SK-N-MC (cell line): ENCODE data around the gene ANAPC15.

Experiments used
- DNase-seq: peaks from one replicate; pipeline ENCODE4 v3.0.0-alpha.2; 2011; ENCODE audit warnings: low read depth, low spot score
- H3K27ac ChIP-seq: fragments of 200-600 bp; sonication (generic); 2 replicates; pipeline ENCODE4 v1.5.1; 2016; ENCODE audit warnings: mixed run types
- H3K36me3 ChIP-seq: fragments of 200-600 bp; sonication (generic); 2 replicates; pipeline ENCODE4 v1.6.1; 2017; ENCODE audit warnings: antibody characterized with exemption, low read length, mixed read lengths; ENCODE audit not compliant: insufficient read depth
- H3K4me3 ChIP-seq: fragments of 200-600 bp; sonication (generic); 2 replicates; pipeline ENCODE4 v1.5.1; 2016
- H3K9ac ChIP-seq: fragments of 200-600 bp; sonication (generic); 2 replicates; pipeline ENCODE4 v1.8.0; 2017; ENCODE audit warnings: mixed run types, mixed read lengths; ENCODE audit not compliant: insufficient read length
- H3K9me3 ChIP-seq: fragments of 200-600 bp; sonication (generic); 2 replicates; pipeline ENCODE4 v1.6.1; 2017; ENCODE audit warnings: low read depth, mild to moderate bottlenecking, antibody characterized with exemption, low read length, moderate library complexity, mixed read lengths
- EZH2 ChIP-seq: fragments of 200-600 bp; sonication (generic); IDR thresholded peaks from one replicate; pipeline ENCODE4 v1.6.1; 2017; ENCODE audit warnings: antibody characterized with exemption
- FOXP2 ChIP-seq: optimal IDR thresholded peaks from 2 replicates; pipeline ENCODE3; 2011; ENCODE audit warnings: mild to moderate bottlenecking, moderate library complexity; ENCODE audit not compliant: insufficient read depth; ENCODE audit errors: extremely low read length, control extremely low read depth
- POLR2AphosphoS5 ChIP-seq: IDR thresholded peaks from 2 replicates; pipeline ENCODE4 v1.6.1; 2012; ENCODE audit warnings: mild to moderate bottlenecking, low read depth, low read length, borderline replicate concordance

The ANAPC15 gene

DNA sequence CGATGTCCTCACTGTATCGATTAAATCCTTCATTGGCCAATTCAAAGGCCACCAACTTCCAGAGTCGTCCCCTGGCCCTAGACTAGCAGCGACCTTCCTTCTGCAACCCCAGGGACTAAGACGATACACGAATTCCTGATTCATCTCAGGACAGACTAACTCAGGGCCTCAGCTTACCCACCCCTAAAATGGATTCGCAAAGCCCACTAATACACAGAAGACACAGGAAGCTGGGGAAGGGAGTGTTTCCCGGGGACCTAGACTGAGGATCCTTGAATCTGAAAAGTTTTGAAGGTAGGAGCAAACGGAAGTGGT lies 9.9 kb downstream of the ANAPC15 start:
- DNase-seq, result no peak
- TF ChIP-seq FOXP2 (no peak), POLR2AphosphoS5 (no peak), EZH2 (no peak)
- H3K27ac ChIP-seq, result peak overlapping the region; percentile 88
- peaks cover 36% of the 10 kb centered on the region for H3K36me3 ChIP-seq
- H3K4me3 ChIP-seq, result peak overlapping the region; percentile 97
- H3K9me3 ChIP-seq, result no peaks in the 10 kb centered on the region
- peak overlapping the region; percentile 99 for H3K9ac ChIP-seq

DNA sequence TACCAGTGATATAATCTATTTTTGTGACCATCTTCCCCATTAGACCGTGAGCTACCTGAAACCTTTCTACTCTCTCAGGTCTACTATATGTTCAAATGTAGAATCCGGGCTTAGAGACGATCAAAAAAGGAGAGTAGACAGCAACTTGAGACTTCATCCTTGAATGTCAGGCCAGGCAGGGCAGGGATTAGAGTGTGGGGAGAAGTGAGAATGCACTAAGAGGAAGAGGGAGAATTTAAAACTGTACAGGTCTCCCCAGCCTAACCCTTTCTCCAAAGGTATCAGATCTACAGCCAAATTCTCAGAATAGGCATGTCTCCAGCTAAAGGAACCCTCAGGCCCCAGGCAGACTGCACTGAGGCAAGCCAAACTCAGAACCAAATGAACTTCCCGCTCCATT lies 10.3 kb downstream of the ANAPC15 start:
- H3K9ac ChIP-seq, result peak overlapping the region; percentile 99
- peak overlapping the region; percentile 97 for H3K4me3 ChIP-seq
- H3K36me3 ChIP-seq, result peaks cover 40% of the 10 kb centered on the region
- H3K27ac ChIP-seq, result peak overlapping the region; percentile 88
- no peak for DNase-seq
- TF ChIP-seq FOXP2 (no peak), POLR2AphosphoS5 (no peak), EZH2 (no peak)
- no peaks in the 10 kb centered on the region for H3K9me3 ChIP-seq

DNA sequence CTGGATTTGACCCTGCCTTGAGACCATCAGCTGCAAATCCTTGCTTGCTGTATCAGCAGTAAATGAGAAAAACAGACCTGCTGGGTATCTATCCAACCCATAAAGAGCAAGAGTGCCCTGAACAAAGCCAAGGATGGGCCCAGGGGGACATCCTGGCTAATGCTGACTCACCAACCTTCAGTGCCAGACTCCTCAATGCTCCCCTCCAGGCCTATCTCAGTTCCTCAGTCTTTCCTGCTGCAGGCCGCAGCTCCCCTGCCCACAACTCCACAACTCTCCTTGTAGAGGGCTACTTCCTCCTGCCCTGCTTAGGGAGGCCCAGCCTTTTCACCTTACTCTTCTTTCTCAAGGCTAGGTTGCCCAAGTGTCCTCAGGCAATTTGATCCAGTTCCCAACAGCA lies 12.0 kb downstream of the ANAPC15 start:
- Histone ChIP-seq H3K4me3 (no peak overlapping the region), H3K36me3 (peaks cover 43% of the 10 kb centered on the region), H3K9ac (no peak overlapping the region), H3K27ac (no peak overlapping the region), H3K9me3 (no peaks in the 10 kb centered on the region)
- no peak for DNase-seq
- TF ChIP-seq EZH2 (no peak), FOXP2 (no peak), POLR2AphosphoS5 (no peak)

DNA sequence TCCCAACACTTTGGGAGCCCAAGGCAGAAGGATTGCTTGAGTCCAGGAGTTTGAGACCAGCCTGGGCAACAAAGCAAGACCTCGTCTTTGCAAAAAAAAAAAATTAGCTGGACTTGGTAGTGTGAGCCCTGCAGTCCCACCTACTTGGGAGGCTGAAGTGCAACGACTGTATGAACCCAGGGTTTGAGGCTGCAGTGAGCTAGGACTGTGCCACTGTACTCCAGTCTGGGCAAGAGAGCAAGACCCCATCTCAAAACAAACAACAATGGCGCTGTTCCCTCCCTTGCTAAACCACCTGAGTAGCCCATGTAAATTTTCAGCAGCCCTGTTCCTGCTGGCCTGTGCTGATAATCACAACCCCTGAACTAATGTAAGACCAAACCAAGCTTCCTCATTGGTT lies 12.5 kb downstream of the ANAPC15 start:
- Histone ChIP-seq H3K27ac (no peak overlapping the region), H3K4me3 (no peak overlapping the region), H3K36me3 (peaks cover 46% of the 10 kb centered on the region), H3K9ac (no peak overlapping the region), H3K9me3 (no peaks in the 10 kb centered on the region)
- no peak for DNase-seq
- TF ChIP-seq POLR2AphosphoS5 (no peak), FOXP2 (no peak), EZH2 (no peak)

DNA sequence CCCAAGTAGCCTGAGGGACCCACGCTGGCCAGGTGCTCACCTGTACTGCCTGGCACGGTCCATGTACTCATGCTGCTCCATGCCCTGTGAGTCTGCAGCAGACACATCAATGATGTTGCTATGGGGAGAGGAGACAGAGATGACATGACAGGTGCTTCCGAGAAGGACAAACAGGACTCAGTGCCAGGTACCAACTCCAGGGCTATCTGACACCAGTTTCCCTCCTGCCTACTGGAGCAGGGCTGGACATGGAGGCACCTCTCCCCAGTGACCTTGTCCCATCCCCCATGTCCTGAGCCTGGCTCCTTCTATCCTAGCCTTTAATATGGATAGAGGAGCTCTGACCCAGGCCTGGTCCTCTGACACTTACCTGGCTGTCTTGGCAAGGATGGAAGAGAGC lies 13.8 kb downstream of the ANAPC15 start:
- Histone ChIP-seq H3K9me3 (no peaks in the 10 kb centered on the region), H3K9ac (no peak overlapping the region), H3K27ac (no peak overlapping the region), H3K4me3 (no peak overlapping the region), H3K36me3 (peaks cover 55% of the 10 kb centered on the region)
- no peak; the same call in 1 of the 2 replicates for TF ChIP-seq POLR2AphosphoS5
- TF ChIP-seq FOXP2, result no peak
- no peak for TF ChIP-seq EZH2
- DNase-seq, result no peak

DNA sequence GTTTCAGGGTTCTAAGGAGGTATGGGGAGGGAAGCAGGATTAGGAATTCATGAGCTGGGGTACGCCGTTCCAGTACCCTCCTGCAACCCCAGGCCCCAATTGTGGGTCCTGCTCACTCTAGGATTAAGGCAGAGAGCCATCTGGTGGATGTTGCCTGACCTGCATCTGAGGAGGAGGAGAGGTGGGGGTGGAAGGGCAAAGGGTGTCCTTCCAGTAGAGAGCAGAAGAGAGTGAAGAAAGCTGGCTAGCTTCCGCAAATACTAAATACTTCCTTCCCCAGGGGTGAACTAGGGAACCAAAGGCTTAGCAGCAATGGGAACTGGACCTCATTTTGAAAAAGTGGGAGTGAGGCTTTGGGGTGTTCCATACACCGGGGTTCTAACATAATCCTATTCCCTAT lies 21.2 kb downstream of the ANAPC15 start:
- Histone ChIP-seq H3K9me3 (no peaks in the 10 kb centered on the region), H3K4me3 (no peak overlapping the region), H3K36me3 (peaks cover 17% of the 10 kb centered on the region; the same call in 1 of the 2 replicates), H3K9ac (no peak overlapping the region), H3K27ac (no peak overlapping the region)
- TF ChIP-seq POLR2AphosphoS5, result no peak
- TF ChIP-seq FOXP2, result no peak
- no peak for TF ChIP-seq EZH2
- DNase-seq, result no peak

DNA sequence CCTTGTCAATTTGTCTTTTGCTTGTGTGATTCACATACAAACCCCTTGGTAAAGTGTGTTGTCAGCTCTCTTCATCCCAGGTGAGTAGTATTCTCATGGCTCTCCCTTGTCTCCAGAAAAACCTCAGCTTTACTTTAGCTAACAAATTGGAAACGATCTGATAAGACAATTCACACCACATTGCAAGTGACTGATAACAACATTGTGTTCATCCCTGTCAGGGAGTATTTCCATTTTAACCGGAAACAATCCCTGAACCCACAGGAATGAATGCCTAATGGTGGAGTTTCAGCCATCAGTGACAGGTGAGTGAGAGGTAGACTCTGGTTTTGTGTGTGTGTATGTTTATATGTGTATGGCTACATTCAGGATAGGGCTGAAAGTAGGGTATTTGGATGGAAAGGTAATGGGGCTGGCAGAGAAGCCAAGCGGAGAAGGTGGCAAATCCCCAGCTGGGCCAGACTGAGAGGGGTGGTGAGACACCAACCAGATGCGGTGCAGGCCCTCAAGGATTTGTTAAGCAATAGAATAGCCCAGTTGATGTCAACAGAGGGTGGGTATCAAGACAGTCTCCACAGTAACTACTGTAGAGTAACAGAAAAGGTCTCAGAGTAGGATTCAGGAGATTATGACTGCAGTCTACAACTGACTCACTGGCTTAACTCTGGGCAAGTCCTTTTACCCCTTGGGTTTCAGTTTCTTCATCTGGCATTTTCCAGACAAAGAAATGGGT lies 24.3 kb downstream of the ANAPC15 start:
- H3K4me3 ChIP-seq, result no peak overlapping the region
- no peaks in the 10 kb centered on the region for H3K9me3 ChIP-seq
- H3K9ac ChIP-seq, result no peak overlapping the region
- no peak for DNase-seq
- H3K27ac ChIP-seq, result no peak overlapping the region
- no peak for TF ChIP-seq EZH2
- no peak for TF ChIP-seq FOXP2
- TF ChIP-seq POLR2AphosphoS5, result no peak
- H3K36me3 ChIP-seq, result peaks cover 4% of the 10 kb centered on the region; the same call in 1 of the 2 replicates

DNA sequence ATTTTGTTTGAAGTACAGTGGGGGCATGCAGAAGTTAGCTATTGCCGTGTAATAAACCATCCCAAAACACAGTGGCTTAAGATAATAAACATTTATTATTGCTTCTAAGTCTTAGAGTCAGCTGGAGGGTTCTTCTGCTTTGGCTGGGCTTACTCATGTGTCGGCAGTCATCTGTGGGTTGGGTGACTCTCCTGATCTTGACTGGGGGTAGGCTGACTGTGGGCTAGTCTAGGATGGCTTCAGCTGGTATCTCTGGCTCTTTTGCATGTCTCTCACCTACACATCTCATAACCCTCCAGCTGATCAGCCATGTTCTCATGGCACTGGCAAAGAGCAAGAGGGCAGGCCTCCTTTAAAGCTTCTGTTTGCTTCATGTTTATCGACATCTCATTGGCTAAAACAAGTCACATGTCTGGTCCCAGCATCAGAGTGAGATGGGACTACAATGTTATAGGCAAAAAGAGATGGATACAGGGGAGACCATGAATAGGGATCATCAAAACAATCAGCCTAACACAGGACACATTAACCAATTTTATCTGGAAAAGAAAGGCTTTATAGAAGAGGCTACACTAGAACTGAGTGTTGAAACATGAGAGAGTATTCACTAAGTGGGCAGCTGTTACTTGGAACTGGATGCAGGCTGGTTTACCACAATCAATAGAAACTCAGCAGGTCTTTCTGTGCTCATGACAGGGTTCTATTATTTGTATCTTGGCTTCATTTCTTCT lies 26.7 kb downstream of the ANAPC15 start:
- DNase-seq, result no peak
- H3K27ac ChIP-seq, result no peak overlapping the region
- no peak overlapping the region for H3K9ac ChIP-seq
- TF ChIP-seq POLR2AphosphoS5, result no peak
- TF ChIP-seq FOXP2, result no peak
- no peak for TF ChIP-seq EZH2
- no peaks in the 10 kb centered on the region for H3K9me3 ChIP-seq
- no peak overlapping the region for H3K4me3 ChIP-seq
- peaks cover 4% of the 10 kb centered on the region; the same call in 1 of the 2 replicates for H3K36me3 ChIP-seq

DNA sequence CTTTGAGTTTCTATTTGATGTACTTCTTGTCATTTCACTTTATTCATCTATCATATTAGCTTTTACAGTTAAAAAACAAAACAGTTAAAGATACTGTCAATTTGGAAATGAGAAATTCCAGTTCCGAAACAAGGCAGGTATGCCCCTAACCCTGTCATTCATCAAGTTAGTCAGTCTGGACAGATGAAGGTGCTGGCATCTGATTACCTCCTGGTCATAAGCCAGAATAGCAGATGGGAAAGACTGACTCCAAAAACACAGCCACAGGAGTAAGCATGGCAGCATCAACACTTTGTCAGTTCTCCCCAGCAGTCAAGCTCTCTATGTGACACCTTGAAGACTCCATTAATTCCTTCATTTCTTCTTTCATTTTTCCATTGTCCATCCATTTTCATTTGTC lies 27.5 kb downstream of the ANAPC15 start:
- no peak overlapping the region for H3K27ac ChIP-seq
- H3K9ac ChIP-seq, result no peak overlapping the region
- peaks cover 3% of the 10 kb centered on the region; the same call in 1 of the 2 replicates for H3K36me3 ChIP-seq
- no peak overlapping the region for H3K4me3 ChIP-seq
- DNase-seq, result no peak
- no peak for TF ChIP-seq EZH2
- H3K9me3 ChIP-seq, result no peaks in the 10 kb centered on the region
